GM04504 (cell line): ENCODE results near the gene KIAA1958.
A peak's percentile ranks its signal among the peaks of the same experiment; 100 is the strongest.

Experiments used
- DNase-seq: peaks from one replicate; pipeline ENCODE4 v3.0.0-alpha.2; 2012; ENCODE audit warnings: low read depth

KIAA1958 gene, protein sequence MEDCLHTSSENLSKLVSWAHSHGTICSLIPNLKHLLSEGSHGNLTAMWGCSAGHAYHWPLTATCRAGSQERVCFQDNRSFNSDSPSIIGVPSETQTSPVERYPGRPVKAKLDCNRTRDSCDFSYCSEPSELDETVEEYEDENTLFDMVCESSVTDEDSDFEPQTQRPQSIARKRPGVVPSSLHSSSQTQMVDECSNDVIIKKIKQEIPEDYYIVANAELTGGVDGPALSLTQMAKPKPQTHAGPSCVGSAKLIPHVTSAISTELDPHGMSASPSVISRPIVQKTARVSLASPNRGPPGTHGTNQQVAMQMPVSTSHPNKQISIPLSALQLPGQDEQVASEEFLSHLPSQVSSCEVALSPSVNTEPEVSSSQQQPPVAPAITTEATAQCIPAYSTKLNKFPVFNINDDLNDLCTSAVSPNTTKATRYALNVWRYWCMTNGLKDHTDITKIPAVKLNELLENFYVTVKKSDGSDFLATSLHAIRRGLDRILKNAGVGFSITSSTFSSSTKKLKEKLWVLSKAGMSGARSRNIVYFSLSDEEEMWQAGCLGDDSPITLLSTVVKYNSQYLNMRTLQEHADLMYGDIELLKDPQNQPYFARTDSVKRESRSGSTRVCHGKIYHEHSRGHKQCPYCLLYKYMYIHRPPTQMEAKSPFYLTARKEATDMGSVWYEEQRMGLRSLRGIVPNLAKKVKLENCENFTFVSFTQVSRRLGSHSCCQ

GRCh38 chr9:112486221-112487007 is at the start of gene KIAA1958:
KIAA1958 (plus strand) TSS chr9:112486827; CDS start chr9:112574081, 87,254 bp downstream.
- DNase-seq: peak; percentile 50

DNA sequence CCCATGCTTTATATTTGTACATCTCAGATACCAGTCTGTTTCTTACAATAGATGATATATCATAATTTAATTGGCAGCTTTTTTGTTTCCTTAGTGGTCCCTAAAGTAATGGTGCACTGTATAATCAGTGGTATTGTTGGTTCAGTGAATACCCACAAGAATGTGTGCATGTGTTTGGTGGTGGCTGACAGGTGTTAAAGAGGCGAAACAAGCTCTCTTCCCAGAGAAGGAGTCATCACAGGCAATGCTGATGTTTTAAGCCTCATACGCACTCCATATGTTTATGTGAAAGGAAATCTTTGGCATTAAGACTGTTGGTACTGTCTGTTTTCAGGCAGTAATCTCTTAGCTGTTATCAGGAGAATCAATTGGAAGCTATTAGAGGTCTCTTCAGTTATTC is 49.2 kb upstream of the KIAA1958 start:
- DNase-seq: no peak

DNA sequence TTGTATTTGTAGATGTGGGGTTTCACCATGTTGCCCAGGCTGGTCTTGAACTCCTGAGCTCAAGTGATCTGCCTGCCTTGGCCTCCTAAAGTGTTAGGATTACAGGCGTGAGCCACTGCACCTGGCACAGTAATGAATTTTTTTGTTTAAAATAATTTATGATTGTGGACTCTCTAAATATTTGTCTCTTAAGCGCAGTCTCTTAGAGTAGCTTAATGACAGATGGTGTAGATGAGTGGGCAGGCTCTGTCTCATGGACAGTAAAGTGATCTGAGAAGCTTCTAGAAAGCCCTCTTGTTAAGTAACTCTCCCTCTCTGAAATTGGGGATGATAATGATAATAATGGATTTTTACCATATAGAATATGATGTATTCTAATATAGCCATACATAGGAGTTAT is 47.5 kb upstream of the KIAA1958 start:
- no peak for DNase-seq

DNA sequence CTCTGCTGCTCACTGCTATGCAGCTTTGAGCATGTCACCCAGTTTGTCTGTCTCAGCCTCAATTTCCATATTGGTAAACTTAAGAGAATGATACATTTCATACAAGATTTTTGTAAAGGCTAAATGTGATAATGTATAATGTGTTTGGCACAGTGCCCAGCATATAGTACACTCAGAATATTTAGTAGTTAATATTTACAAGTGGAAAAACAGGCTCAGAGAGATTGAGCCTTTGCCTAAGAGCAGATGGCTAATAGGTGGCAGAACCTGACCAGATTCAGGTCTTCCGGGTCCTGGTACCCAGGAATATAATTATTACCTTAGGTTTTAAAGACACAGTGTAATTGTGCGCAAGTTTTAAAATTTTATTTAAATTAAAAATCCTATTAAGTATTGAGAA is 46.8 kb upstream of the KIAA1958 start:
- DNase-seq: no peak

- DNase-seq: no peak
These were observed 43.4 kb upstream of the KIAA1958 start for GRCh38 chr9:112443200-112443599.

- DNase-seq: no peak
These were observed 43.0 kb upstream of the KIAA1958 start for GRCh38 chr9:112443636-112444035.

DNA sequence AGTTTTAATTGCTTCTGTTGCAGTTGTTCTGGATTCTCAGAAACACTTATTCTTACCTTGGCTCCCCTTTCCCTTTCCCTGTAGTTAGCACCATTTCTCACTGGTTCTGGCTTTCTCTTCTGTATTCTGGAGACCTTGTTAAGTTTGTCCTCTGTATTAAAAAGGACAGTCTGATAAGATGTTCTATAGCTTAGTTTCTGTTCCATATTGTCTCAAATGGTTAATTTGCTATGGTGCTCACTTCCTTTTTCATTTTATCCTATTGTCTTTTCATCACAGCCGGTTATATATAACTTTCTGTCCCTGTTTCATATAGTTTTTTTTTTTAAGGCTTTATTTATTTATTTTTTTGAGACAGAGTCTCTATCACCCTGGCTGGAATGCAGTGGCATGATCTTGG is 41.4 kb upstream of the KIAA1958 start:
- no peak for DNase-seq

DNA sequence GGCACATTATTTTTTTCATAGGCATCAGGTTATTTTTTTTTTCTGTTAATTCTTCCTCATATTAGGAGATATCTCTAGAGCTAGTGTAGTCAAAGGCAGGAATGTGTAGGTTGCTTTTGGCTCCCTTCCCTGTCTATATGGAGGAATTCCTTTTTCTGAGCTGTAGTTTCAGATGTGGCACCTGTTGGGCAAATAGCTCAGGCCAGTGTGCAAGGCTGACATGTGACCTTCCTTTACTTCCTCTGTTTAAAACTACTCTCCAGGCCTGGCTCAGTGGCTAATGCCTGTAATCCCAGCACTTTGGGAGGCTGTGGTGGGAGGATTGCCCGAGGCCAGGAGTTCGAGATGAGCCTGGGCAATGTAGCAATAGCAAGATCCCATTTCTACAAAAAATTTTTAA is 40.5 kb upstream of the KIAA1958 start:
- DNase-seq: no peak

DNA sequence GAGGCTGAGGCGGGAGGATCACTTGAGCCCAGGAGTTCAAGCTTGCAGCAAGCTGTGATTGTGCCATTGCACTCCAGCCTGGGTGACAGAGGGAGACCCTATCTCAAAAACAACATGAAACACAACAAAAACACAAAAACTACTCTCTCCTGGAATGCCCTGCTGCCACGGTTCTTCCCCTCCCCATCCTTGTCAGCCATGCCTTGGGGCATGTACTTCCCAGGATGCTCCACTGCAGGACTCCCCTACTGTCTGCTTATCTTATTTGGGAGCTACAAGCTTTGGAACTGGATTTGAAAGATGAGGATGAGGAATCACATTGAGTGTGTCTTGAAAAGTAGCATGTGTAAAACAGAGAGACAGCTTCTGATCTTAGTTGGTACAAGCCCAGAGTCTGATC is 40.1 kb upstream of the KIAA1958 start:
- DNase-seq: no peak

DNA sequence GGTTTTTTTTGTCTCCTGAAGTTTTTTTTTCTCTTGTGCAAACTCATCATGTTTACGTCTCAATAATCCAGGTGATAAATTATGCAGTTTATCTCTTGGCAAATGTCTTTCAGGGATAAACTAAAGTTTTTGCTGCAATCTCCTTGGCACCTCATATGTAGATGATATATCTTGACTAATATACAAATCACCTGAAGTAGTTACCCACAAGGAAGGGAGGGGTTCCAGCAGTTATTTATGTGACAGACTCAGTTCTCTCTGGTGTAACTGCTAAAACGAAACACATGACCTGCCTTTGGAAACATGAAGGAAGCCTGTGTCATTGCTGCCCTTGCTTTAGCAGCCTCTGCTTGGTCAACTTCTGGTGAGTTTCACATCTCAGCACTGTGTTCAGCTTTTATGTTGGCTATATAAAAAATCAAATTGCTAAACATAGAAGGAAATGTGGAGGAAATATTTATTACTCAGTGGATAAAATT is 39.3 kb upstream of the KIAA1958 start:
- peak; percentile 71 for DNase-seq

- DNase-seq: no peak
These were observed 23.8 kb upstream of the KIAA1958 start for GRCh38 chr9:112462855-112463254.

GRCh38 chr9:112465352-112465751 is 21.3 kb upstream of the KIAA1958 start:
- no peak for DNase-seq

DNA sequence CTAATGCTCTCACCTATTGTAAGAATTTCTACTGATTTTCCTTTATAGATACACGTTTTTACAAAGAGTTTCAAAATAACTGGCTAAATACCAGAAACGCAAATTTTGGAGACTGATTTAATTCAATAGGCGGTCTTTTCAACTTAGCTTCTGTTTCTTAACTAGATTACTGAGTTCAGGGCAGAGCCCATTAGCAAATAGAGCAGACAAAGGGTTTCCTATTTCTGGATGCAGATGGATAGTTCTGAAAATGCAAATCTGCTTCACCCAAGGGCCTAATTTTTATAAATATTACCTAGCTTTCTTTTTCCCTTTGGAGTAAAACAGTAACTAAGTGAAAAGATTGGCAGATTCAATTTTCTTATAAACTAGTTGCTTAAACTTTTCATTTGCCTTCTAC is 13.6 kb upstream of the KIAA1958 start:
- DNase-seq: no peak

GRCh38 chr9:112473986-112474385 is 12.6 kb upstream of the KIAA1958 start:
- no peak for DNase-seq

GRCh38 chr9:112475318-112475717 is 11.3 kb upstream of the KIAA1958 start:
- no peak for DNase-seq

- DNase-seq: no peak
These were observed 9.3 kb upstream of the KIAA1958 start for GRCh38 chr9:112477330-112477729.

DNA sequence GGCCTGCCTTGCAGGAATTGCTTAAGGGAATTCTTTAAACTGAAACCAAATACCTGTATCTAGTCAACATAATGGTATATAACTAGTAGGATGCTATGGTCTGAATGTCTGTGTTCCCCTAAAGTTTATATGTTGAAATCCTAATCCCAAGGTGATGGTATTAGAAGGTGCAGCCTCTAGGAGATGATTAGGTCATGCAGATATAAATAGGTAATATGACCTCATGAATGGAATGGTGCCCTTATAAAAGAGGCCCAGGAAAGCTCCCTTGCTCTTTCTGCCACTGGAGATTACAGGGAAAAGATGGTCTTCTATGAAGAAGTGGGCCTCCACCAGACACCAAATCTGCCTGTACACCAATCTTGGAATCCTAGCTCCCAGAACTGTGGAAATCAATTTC is 7.4 kb upstream of the KIAA1958 start:
- no peak for DNase-seq

DNA sequence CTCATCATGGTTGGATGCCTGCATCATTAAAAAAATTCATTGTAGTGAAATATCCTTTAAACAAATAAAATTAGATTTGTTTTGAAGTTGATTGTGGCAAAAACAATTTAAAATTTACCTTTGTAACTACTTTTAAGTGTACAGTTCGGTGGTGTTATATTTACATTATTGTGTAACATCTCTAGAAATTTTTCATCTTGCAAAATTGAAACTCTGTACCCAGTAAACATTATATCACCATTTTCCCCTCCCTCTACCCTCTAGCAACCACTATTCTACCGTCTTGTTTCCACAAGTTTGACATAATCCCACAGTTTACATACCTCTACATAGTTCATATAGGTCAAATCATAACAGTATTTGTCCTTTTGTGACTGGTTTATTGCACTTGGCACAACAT is 2.0 kb upstream of the KIAA1958 start:
- no peak for DNase-seq

DNA sequence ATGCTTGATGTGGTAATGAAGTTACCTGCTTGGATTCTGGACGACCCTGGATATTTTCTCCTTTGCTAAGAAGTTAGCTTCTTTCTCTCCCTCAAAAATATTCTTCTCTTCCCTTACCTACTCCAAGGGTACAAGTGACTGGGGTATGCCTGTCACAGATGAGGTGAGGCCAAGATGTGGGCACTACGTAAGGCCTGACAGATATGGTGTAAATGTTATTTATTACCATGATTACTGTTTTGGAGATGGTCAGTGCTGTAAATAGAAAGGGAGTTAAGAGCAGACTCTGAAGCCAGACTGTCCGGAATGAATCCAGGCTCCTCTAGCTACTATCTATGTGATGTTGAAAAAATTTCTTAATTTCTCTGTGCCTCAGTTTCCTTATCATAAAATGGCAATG is 1.1 kb upstream of the KIAA1958 start:
- no peak for DNase-seq

DNA sequence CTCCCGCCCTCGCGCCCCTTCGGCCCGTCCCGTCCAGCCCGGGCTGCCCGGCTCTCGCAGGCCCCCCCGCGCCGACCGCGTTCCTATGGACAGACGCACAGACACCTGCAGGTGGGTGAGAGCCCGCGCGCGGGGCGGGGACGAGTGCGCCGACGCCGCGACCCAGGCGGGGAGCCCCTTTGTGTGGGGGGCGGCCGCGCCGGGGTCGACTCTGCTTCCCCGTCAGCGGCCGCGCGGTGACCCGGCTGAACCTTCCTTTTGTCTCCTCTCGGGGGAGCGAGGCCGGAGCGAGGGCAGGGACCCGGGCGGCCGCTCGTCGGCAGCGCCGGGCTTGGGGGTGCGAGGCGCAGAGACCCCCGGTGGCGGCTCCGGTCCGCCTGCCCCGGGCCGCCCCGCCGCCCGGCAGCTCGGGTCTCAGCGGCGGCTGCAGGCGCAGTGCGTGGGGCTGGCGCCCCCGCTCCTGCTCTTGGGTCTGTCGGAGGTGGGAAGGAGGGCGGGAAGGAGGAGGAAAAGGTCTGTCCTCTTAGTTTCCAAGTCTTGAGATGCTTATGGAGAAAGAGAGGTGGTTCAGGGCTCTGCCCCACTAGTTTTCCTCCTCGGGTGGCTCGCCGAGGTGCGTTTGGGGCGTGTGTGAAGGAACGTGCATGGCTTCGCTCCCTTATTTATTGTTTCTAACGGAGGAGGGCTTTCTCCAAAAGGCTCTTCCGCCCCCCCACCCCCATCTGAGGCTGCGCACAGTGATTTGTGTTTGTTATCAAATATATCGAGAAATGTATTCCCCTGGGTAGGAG is 576 bp downstream of the KIAA1958 start:
- DNase-seq: no peak

DNA sequence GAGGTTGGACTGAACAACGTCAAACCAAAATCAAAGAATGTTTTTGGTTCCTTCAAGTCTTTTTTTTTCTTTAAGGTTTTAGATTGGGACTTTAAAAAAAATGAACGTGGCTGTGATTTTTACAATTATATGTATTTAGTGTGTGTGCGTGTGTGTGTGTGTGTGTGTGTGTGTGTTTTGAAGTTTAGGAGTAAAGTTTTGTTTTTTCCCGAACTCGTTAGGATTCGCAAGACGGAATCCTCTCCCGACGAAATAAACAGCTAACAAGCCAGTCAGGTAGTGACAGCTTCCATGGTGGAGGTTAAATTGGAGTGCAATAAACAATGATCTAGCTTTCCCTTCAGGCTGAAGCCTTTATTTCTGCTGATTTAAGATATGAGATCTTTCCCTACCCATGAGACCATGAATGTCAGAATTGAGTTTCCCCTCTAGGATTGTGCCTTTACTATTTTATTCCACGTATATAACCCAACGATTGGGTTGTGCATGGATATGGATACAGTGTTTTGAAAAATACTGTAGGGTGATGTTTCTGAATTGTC is 1.2 kb downstream of the KIAA1958 start:
- no peak for DNase-seq
